Measurements from ENCODE around the gene SF3B5. TPM values are rescaled to one million over a fixed set of nuclear protein-coding genes. Genes with fewer than 3 reads are reported as not detected.
"Not testable (repeated sequence)": the region's sequence is repeated elsewhere in the genome, so short reads cannot be mapped to it uniquely, and the experiment has no call there.

SF3B5 gene
- total RNA-seq, 1 donor from 2014 or later: 164 TPM

DNA sequence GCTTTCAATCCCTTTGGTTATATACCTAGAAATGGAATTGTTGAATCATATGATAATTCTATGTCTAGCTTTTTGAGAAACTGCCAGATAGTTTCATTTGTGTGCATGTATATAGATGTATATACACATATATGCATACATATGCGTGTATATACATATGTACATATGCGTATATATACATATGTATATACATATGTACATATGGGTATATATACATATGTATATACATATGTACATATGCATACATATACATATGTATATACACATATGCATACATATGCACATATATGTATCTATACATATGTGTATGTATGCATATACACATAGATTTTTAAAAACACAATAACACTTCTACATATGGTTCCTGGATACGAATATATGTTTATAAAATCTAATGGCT lies 8.4 kb downstream of the SF3B5 start:
- Mint-ChIP-seq H3K4me3 (no peak overlapping the region), H3K36me3 (ENCODE audit: low read depth) (no peaks in the 10 kb centered on the region), H3K27ac (ENCODE audit: unreplicated experiment) (no peak overlapping the region), H3K27me3 (ENCODE audit: low read depth) (no peaks in the 10 kb centered on the region), H3K9me3 (no peaks in the 10 kb centered on the region), H3K4me1 (no peaks in the 10 kb centered on the region)
- no peak for DNase-seq (ENCODE audit: low read depth, low spot score)
- TF ChIP-seq, protein P1, sequence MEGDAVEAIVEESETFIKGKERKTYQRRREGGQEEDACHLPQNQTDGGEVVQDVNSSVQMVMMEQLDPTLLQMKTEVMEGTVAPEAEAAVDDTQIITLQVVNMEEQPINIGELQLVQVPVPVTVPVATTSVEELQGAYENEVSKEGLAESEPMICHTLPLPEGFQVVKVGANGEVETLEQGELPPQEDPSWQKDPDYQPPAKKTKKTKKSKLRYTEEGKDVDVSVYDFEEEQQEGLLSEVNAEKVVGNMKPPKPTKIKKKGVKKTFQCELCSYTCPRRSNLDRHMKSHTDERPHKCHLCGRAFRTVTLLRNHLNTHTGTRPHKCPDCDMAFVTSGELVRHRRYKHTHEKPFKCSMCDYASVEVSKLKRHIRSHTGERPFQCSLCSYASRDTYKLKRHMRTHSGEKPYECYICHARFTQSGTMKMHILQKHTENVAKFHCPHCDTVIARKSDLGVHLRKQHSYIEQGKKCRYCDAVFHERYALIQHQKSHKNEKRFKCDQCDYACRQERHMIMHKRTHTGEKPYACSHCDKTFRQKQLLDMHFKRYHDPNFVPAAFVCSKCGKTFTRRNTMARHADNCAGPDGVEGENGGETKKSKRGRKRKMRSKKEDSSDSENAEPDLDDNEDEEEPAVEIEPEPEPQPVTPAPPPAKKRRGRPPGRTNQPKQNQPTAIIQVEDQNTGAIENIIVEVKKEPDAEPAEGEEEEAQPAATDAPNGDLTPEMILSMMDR (conservative IDR thresholded peaks at IDR 0.05): no peak

DNA sequence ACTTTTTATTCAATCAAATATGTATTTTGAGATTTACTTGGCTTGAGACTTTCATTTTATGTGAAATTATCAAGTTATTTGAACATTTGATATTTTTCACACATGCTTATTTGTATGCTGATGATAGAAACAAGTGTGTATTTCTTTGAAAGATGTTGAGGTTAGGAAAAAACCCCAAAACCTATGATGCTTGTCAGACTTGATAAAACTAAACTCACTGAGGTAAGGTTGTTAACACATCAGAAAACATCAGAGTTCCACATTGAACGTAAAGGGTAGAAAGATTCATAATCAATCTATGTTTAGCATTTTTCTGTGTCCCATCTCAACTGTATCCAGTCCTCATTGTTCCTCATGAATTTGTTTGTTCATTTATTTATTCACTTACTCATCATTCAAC lies 12.2 kb downstream of the SF3B5 start:
- DNase-seq (ENCODE audit: low read depth, low spot score): no peak
- H3K27me3 Mint-ChIP-seq (ENCODE audit: low read depth): no peaks in the 10 kb centered on the region
- no peaks in the 10 kb centered on the region for H3K9me3 Mint-ChIP-seq
- no peaks in the 10 kb centered on the region for H3K36me3 Mint-ChIP-seq (ENCODE audit: low read depth)
- no peaks in the 10 kb centered on the region for H3K4me1 Mint-ChIP-seq
- TF ChIP-seq, protein P1 (conservative IDR thresholded peaks at IDR 0.05): no peak
- no peak overlapping the region for H3K4me3 Mint-ChIP-seq
- no peak overlapping the region for H3K27ac Mint-ChIP-seq (ENCODE audit: unreplicated experiment)

DNA sequence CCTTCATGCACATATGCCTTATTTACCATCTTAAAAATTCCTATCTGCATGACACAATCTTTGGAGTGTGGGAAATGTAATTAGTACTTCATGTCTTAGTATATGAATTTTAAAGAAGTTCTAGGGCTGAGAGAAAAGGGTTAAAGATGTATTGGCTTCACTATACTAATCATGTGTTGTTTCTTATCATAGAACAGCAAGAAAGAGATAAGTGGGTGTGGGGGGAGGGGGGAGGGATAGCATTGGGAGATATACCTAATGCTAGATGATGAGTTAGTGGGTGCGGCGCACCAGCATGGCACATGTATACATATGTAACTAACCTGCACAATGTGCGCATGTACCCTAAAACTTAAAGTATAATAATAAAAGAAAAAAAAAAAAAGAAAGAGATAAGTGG lies 13.0 kb downstream of the SF3B5 start:
- not testable (repeated sequence) for H3K9me3 Mint-ChIP-seq; H3K27me3 Mint-ChIP-seq (ENCODE audit: low read depth); H3K4me3 Mint-ChIP-seq; H3K27ac Mint-ChIP-seq (ENCODE audit: unreplicated experiment); DNase-seq (ENCODE audit: low read depth, low spot score); H3K4me1 Mint-ChIP-seq; H3K36me3 Mint-ChIP-seq (ENCODE audit: low read depth)

DNA sequence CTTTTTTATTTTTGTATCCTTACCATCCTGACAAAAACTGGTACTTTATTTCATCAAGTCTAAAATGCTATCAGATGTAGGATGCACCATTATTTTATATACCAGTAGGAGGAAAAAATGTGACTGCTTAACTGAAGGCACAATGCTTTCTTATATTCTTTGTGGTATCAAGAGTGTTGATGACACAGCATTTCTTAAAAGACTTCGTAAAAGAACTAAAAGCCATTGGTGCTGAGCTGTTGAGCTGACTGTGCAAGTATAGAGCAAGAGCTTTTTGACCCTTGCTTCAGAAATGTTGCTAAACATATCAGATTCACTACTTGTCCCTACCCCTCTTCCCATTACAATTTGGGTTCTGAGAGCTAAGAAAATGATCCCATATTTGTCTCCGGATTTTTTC lies 17.5 kb downstream of the SF3B5 start:
- H3K9me3 Mint-ChIP-seq: no peaks in the 10 kb centered on the region
- peak overlapping the region; percentile 48 for H3K27ac Mint-ChIP-seq (ENCODE audit: unreplicated experiment)
- H3K4me1 Mint-ChIP-seq: no peaks in the 10 kb centered on the region
- TF ChIP-seq, protein P1 (conservative IDR thresholded peaks at IDR 0.05): no peak
- H3K4me3 Mint-ChIP-seq: no peak overlapping the region
- H3K36me3 Mint-ChIP-seq (ENCODE audit: low read depth): no peaks in the 10 kb centered on the region
- DNase-seq (ENCODE audit: low read depth, low spot score): no peak
- H3K27me3 Mint-ChIP-seq (ENCODE audit: low read depth): peaks cover 3% of the 10 kb centered on the region

DNA sequence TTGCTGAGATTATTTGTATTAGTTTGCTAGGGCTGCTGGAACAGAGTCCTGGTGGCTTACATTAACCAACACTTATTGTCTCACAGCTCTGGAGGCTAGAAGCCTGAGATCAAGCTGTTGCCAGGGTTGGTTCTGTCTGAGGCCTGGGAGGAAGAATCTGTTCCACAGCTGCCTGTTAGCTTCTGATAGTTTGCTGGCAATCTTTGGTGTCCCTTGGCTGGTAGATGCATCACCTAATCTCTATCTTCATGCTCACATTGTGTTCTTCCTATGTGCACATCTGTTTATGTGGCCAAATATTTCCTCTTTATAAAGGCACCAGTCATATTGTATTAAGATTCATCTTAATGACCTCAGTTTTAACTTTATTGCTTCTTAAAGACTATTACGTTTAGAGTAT lies 19.5 kb downstream of the SF3B5 start:
- TF ChIP-seq, protein P1 (conservative IDR thresholded peaks at IDR 0.05): no peak
- no peaks in the 10 kb centered on the region for H3K9me3 Mint-ChIP-seq
- no peak overlapping the region for H3K4me3 Mint-ChIP-seq
- no peaks in the 10 kb centered on the region for H3K36me3 Mint-ChIP-seq (ENCODE audit: low read depth)
- no peaks in the 10 kb centered on the region for H3K4me1 Mint-ChIP-seq
- H3K27ac Mint-ChIP-seq (ENCODE audit: unreplicated experiment): no peak overlapping the region
- no peak for DNase-seq (ENCODE audit: low read depth, low spot score)
- H3K27me3 Mint-ChIP-seq (ENCODE audit: low read depth): peaks cover 18% of the 10 kb centered on the region

DNA sequence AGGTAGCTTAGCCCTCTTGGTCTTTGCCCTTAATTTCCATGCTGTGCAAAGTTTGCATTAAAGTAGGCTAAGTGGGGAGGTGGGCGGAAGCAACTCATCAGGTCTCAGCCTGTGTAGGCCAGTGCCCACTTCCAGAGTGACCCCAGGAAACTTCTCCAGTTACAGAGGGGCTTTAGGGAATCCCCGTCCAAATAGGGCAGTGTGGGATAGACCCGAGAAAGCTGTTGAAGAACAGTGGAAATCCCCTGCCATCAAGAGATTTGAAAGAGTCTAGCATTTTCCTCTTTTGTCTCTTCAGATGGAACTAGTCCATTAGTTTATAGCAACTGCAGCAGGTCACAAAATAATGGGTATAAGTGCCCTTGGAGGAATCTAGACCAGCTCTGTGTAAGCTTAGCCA lies 20.2 kb downstream of the SF3B5 start:
- Mint-ChIP-seq H3K27ac (ENCODE audit: unreplicated experiment) (no peak overlapping the region), H3K36me3 (ENCODE audit: low read depth) (no peaks in the 10 kb centered on the region), H3K4me3 (no peak overlapping the region), H3K27me3 (ENCODE audit: low read depth) (peaks cover 23% of the 10 kb centered on the region), H3K9me3 (no peaks in the 10 kb centered on the region), H3K4me1 (no peaks in the 10 kb centered on the region)
- DNase-seq (ENCODE audit: low read depth, low spot score): no peak
- TF ChIP-seq, protein P1 (conservative IDR thresholded peaks at IDR 0.05): no peak

All from neural crest cell (in vitro differentiated cells).